Kidney capillary endothelial cell (primary cell): ENCODE measurements around the gene NUMBL.
A peak's percentile ranks its signal among the peaks of the same experiment; 100 is the strongest.

Experiments used
- DNase-seq: peaks from one replicate; pipeline ENCODE4 v3.0.0-alpha.2; 2018; ENCODE audit warnings: low spot score

Gene NUMBL

DNA sequence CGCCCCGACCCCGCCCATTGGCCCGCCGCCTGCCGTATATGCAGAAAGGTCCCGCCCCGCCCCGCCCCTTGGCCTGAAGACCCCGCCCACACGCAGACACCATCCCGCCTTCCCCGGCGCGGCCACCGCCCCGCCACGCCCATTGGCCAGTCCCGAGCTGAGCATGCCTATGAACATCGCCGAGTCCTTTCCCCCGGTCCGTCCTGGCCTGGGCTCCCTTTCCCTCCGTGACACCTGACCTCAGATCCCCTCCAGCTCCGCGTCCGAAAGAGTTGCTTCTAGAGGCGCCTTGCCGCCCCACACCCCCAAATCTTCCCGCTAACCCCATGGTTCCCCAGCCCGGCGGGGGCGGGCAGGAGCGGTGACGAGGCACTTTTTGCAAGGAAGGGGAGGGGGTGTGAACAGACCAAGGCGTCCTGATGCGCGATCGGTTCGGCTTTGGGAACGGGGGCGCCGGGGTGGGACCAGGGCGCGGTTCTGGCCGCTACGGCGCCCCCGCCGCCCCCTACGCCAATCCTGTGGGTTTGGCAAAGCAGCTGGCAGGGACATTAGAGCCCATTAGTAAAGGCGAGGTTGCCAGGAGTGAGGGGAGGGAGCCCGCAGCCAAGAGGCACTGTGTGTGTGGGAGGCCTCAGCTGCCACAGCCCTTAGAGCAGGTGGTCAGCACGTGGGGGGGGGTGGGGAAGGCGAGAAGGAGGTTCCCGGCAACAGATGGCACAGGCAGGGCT is 406 bp upstream of the NUMBL start:
- peak; percentile 89 for DNase-seq

DNA sequence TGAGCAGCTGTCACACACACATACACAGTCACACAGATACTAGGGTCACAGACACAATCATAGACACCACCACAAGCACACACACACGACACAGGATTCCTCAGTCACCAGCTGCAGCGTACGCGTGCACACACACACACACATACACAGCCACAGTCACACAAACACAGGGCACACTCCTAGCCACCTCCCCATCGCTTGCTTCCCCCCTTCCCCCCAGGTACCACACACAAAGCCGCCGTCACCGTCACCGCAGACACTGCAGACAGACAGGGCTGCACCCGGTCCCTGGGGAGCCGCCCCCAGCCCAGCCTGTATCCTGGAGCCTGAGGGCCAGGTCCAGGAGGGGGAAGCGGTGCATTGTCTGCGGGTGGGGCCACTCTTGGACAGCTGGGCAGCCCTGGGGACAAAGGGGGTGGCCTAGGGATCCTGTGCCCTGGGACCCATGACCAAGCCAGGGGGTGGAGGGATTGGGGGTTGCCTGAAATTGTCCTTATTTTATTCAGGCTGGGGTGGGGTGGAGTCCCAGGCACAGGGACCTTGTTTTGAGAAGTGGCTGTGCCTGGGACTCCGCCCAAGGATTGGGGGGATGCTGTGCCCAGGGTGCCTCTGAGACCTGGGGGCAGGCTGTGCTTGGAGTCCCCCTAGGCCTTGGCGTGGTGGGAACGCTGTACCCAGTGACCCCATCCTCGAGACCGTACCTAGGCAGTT is 957 bp downstream of the NUMBL start:
- peak; percentile 27 for DNase-seq

DNA sequence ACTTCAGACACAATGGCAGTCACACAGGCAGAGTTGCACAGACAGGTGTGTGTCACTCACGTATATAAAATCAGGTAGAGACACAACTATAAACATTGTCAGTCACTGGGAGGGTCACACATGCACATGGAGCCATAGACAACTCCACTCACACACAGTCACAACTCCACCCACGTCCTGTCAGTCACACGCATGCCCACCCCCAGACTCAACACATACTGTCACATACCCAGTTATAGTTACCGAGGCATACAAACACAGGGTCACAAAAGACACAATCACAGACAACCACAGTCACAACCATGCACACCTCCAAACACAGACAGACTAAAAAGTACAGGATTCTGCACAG is 1.5 kb downstream of the NUMBL start:
- DNase-seq: no peak

DNA sequence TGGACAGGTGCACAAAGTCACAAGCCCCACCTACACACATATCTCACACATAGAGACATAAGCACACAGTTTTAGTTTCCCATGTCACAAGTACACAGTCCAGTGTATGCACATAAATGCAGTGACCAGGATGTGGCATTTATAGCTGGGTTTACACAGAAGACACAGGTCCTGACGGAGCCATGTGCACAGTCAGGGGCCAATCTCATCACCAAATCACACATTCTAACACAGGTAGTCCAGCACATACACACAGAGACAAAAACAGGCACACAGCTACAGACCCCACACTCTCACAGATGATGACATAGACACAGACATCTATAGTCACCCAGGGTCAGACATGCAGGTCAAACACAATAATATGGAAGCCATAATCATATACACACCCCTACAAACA is 2.1 kb downstream of the NUMBL start:
- no peak for DNase-seq

DNA sequence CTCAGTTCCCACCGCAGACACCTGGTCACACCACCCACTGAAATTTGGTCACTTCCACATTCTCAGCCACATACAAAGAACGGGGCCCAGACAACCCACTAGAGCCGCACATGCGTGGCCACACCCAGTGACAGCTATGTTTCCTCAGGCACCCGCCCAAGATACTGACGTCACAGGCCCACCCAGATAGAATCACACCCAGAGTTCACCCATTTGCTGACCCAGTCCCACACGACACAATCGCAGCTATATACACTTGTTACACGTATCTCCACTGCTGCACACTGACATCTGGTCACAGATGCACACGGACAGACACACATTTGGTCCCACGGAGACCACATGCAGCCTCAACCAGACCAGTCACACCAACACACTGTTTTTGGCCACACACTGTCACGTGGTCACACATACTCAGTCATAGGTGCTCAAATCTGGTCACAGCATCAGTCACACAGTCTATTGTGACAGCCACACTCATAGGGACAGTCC is 2.9 kb downstream of the NUMBL start:
- DNase-seq: no peak

DNA sequence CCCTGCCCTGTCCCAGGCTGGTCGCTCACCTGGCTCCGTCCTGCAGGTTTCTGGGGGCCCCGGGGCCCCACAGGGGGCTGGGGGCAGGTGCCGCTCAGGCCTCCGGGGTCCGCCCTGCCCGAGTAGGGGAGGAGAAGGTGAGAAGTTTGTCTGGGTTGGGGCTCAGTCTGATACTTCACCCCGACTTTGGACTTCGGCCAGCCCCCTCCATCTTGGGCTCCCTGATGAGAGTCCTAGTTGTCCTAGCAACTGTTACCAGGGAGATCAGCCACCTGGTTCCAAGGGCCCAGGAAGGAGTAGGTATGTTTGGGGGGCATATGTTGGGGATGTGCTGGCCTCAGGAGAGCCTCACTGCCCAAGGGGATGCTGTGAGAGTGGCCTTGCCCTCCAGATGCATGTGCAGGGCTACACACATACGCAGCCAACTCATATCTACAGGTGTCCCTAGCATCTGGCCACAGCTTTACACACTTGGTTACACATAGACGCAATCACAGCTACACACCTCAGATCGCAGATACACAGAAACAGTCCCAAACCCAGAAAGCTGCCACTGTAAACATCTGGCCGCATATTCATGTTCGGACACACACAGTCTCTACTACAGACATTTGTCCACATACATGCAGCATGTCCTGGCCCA is 3.4 kb downstream of the NUMBL start:
- DNase-seq: no peak

DNA sequence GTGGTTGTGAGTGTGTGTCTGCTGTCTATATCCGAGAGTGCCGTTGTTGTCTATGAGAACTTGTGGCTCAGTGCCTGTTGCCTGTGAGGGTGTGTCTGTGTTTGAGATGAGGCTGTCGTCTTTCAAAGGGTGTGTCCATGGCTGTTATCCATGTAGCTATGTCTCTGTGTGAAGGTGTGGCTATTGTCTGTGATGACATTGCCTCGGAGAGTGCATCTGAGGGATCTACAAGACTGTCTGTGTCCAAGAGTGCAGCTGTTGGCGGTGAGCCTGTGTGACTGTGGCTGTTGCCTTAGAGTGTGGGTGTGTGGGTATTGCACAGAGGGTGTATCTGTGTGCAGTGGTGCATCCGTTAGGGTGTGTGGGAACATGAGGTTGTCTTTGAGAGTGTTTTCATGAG is 4.9 kb downstream of the NUMBL start:
- DNase-seq: no peak

DNA sequence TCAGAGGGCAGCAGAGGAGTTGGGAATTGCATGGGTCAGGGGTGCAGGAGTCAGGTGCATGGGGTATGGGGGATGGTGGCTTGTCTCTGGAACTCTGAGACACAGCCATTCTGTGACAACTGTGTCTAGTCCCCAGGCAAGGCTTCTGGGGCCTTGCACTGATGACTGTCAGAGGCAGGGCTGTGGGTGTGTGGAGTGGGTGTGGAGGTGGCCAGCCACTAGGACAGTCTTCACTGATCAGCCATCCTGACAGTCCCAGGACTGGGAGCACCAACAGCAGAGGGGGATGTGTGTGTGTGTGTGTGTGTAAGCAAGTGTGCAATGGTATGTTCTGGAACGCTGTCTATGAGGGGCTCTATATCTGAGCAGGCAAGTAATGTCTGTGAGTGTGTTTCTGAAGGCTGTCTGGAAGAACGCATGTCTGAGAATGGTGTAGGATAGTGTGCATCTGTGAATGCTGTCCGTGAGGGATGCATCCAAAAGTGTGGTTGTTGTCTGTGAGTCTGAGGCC is 5.4 kb downstream of the NUMBL start:
- no peak for DNase-seq

DNA sequence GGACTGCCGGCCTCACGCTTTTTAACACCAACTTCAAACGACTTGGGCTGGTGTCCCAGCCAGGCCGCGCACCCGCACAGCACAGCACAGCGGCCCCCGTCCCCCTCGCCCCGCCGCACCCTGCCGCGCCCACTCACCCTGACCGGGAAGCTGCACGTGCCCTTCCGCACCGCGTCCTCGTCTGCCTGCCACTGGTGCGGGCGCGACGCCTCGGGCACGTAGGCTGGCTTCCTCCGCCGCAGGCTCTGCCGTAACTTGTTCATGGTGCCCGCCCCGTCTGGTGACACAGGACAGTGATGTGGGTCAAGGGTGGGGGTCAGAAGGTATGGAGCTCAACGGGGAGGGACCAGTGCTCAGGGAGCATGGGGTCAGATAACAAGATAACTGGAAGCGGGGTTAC is 6.2 kb downstream of the NUMBL start:
- DNase-seq: no peak

DNA sequence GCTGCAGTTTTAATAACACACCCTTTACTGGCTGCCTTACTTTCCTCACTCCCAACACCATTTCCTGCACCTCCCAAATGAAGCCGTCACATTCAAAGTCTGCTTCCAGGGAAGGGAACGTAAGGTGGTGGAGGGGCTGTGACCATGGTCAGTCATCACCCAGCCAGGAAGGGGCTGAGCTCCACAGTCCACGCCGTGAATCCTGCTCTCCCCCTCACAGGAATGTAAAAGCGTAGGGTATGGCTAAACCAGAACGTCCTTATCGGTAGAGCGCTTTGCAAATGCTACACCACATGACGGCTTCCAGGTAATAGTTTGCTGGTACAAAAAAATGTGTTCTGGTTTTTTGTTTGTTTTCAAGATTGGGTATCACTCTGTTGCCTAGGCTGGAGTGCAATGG is 7.0 kb downstream of the NUMBL start:
- no peak for DNase-seq

DNA sequence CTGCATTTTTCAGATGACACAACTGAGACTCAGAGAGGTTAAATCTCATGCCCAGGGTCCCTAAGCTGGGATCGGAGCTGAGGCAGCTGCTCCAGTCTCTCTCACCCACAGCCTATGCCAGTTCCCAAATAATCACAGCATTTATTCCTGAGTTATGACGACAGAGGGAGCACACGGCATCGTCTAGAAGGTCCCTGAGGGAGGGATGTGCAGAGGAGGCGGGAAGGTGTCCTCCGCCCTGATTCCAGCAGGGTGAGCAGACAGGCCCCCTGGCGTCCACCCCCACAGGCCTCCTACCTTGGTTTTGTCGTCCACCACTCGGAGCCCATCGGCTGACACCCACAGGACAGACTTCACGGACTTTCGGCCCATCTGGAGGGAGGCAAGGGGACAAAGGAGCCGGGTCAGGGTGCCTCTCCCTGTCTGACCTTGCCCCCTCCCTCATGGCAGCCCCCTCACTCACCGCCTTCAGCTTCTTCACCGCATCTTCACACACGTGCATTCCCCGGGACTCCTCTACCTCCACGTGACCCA is 8.0 kb downstream of the NUMBL start:
- DNase-seq: no peak

DNA sequence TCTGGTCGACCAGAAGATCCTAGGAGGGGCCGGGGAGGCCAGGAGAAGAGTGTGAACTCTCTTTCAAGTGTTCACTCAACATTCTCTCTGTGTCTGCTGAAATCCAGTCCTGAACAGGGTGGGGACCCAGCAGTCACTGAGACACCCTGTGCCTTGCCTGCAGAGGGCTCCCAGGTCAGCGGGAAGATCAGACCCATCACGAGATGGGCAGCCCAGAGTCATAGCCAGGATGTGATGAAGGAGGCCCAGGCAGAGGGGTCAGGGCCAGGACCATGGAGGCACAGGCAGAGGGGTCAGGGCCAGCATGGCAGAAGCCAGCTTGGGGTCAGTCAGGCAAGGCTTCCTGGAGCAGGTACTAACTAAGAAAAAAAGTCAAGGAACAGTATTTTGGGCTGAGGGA is 9.4 kb downstream of the NUMBL start:
- no peak for DNase-seq

DNA sequence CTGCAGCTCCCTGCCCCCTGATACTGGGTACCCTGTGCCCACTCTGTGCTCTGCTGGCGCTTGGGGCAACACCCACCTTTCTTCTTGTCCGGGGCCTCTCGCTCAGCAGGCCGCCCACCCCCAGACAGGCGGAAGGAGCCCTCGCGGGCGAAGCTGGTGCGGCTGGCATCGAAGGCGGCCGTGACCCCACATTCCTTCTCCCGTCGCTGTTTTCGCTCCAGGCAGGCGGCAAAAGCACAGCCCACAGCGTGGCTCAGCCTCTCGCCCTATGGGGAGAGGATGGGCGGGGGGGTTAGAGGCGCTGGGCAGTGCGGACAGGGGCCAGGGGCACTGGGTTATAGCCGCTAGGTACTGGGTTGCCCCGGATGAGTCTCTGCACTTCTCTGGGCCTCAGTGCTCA is 13.3 kb downstream of the NUMBL start:
- DNase-seq: no peak

DNA sequence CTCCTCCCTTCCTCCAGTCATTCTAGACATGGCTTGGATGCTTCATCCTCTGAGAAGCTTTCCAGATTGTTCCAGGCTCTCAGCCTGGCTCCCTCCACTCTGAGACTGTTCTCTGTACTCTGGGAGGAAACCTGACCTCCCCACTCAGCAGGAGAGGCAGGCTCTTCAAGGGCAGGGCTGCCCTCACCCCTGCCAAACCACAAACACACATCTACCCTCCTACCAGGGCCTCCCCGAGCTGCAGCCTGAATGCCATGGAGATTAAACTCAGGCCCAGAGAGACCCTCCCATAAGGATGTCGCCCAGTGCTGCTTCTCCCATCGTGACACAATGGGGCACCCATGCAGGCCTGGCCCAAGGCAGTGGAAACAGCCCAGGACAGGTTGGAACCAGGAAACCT is 16.2 kb downstream of the NUMBL start:
- no peak for DNase-seq

DNA sequence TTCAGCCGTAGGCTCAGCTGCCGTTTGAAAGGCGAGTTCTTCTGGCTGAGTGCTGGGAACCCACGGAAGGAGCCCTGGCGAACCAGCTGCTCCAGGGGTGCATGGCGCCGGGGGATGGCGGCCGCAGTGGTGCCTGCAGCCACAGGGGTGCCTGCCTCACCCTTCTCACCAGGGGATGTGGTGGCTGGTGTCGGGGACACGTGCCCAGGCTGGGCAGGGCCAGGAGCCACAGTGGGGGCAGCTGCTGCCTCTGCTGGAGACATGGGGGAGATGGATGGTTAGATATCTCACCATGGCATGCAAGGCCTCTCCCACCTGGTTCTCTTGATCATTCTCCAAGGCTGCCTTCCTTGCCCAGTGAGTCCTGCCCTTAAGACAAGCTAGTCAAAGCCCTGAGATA is 17.1 kb downstream of the NUMBL start:
- DNase-seq: no peak

DNA sequence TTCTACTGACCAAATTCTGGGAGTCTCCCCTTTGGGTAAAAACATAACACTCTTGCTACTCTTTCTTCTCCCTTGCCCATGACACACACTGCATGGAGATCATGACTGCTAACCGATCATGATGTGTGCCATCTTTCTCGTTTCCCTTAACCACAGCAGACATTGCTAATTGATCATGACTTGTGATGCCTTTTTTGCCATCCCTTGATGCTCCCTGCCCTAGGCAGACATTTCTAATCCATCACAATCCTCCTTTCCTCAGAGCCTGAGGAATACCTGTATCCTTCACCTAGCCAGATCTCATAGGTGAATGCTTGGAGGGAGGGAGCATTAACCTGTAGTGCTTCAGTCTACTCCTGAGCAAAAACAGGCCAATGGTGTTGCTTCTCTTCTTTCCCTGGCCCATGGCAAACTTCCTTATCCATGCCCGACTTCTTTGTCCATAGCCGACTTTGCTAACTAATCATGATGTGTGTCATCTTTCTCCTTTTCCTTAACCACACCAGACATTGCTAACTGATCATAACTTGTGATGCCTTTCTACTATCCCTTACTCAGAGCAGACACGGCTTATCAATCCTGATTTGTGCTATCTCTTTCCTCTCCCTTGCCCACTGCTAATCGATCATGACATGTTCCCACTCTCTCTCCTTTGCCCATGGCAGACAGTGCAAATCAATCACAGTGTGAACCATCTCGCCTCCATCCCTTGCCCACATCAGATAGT is 17.7 kb downstream of the NUMBL start:
- no peak for DNase-seq

DNA sequence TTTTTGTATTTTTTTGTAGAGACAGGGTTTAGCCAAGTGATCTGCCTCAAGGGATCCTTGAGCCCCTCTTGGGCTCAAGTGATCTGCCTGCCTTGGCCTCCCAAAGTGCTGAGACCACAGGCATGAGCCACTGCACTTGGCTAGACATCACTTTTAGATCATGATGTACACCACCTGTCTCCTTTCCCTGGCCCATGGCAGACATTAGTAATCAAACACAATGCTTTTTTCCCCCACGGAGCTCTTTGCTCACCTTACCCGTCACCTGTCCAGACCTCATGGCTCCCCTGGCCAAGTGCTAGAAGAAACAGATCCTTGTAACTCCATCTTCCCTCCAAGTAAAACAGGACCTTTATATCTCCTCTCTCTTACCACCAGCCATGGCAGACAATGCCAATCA is 18.4 kb downstream of the NUMBL start:
- DNase-seq: no peak

DNA sequence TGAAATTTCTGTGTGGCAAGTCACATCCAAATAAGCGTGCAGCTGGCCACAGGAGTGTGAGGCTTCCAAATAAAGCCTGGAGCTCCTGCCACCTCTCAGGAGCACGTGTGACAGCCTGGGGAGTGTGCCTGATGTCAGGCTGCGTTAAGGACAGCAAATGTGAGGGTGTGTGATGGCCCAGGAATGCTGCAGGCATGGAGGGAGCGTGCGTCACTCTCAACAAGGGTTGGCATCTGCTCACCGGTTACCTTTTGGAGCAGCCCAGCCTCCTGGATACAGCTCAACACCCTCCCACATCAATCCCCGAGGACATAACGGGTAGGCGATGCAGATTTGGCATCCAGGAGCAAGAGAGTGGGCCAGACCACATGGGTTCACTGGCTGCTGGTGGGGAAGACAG is 19.0 kb downstream of the NUMBL start:
- no peak for DNase-seq

DNA sequence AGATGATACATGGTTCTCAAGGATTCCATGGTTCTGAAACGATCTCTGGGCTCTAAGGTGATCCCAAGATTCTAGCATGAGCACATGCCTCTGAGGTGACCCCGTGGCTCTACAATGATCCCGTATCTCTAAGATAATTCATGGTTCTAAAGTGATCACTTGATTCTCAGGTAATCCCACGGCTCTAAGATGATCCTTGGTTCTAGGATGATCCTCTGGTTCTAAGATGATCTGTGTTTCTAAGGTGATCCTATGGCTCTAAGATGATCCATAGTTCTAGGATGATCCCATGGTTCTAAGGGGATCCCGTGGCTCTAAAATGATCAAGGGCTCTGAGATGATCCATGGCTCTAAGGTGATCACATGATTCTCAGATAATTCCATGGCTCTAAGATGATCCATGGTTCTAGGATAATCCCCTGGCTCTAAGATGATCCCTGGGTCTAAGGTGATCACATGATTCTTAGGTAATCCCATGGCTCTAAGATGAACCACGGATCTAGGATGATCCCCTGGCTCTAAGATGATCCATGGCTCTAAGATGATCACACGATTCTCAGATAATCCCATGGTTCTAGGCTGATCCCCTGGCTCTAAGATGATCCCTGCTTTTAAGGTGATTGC is 21.3 kb downstream of the NUMBL start:
- no peak for DNase-seq

DNA sequence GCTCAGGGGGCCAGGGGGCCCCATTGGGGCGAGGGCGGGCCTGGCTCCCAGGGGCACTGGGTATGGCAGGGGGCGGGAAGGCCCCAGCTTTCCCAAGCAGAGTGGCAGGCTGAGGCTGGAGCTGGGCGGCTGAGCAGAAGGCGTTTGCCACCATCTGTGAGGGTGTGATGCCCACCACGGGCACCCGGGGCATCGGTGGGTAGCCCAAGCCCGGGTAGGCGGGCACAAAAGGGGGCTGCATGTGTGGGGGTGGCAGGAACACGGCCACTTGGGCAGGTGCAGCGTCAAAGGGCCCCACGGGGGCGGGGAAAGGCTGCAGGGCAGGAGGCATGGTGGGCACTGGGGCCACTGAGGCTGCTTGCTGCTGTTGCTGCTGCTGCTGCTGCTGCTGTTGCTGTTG is 22.8 kb downstream of the NUMBL start:
- DNase-seq: no peak

DNA sequence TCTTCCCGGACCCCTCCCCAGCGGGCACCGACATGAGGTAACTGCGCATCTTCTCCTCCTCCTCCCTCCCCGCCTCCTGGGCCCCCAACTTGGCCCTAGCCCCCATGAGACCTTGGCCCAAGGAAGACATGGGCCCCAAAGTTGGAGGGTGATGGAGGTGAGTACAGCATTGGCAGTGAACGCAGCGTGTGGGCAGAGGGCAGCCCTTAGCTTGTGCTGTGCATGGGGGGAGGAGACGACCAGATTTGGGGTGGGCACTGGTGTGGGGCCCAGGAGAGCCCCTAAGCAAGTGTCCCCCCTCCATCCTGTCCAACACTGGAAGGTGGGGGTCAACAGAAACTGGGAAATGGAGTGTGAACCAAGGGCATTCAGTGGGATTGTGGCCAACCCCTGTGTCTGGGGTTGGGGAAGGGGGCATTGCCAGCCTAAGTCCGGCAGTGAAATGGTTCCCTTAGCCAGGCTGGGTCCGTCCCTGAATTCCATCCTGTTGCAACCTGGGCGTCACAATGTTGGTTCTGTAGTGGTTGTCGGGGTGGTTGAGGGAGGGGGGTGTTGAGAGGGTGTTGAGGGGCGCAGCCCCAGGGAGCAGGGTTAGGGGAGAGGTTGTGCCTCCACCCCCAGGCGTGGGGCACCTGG is 23.5 kb downstream of the NUMBL start:
- no peak for DNase-seq
